Embryonic facial prominence (tissue), 1 donor: Measurements from ENCODE around the gene PLCB4.

Experiments used
- DNase-seq: peaks from one replicate; pipeline ENCODE4 v3.0.0-alpha.2; 2016; ENCODE audit errors: extremely low spot score

The PLCB4 gene

DNA sequence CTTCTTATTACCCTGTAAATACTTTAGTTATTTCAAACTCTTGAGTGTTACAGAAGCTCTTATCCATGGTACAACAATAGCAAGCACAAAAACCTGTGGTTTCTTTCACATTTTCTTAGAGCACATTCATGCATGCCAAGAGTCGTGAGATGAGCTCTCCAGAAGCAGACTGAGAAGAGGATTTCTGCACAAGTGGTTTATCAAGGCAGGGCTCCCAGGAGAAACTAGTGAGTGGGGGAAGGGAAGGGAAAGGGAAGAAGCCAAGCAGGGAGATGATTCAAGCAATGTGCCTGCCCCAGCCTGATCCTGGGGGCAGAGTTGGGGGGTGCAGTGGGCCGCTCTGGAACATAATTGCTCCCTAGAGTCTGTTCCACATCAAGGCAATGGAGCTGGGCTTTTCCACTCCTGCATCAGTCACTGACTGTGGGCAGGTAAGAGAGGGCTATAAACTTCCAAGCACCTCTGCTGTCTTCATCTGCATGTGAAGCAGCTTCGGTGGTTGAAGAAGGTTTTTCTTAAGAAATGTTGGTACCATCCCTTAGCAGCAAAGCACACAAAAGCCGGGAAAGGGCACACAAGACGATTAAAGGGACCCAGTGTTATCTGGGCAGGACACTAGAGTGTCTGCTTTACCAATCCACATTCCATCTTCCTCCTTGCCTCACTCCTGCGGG is 152.1 kb downstream of the PLCB4 start:
- DNase-seq: no peak

DNA sequence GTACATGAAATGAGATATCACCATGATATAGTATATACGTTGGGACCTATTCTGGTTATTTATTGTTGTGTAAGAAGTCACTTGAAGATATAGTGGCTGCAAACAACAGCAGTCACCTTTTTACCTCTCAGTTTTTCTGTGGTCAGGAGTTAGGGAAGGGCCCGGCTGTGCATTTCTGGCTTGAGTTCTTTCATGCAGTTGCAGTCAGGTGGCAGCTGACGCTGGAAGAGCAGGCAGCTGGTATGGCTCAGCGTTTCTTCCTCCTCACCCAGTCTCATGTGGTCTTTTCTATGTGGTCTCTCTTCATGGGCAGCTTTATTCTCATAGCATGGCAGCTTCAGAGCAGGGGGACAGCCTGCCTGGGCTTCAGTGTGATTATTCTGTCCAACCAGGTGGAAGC is 154.4 kb downstream of the PLCB4 start:
- DNase-seq: no peak

DNA sequence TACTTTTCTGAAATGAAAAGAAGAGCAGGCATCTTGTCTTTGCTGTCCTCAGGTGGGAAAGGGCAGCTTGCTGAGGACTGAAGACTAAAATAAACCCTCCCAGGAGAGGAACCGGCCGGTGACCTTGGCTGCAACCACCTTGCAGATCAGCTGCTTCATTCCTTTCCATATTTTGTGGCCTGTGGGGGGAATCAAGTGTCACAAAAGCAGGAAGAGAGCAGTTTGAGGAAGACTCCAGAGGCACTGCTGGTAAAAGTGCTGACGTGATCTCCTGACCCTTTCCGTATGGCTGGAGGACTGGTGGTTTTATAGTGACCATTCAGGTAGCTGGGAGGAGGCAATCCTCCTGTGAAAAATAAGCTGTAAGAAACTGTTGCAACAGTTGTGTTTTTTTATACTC is 157.0 kb downstream of the PLCB4 start:
- DNase-seq: no peak

DNA sequence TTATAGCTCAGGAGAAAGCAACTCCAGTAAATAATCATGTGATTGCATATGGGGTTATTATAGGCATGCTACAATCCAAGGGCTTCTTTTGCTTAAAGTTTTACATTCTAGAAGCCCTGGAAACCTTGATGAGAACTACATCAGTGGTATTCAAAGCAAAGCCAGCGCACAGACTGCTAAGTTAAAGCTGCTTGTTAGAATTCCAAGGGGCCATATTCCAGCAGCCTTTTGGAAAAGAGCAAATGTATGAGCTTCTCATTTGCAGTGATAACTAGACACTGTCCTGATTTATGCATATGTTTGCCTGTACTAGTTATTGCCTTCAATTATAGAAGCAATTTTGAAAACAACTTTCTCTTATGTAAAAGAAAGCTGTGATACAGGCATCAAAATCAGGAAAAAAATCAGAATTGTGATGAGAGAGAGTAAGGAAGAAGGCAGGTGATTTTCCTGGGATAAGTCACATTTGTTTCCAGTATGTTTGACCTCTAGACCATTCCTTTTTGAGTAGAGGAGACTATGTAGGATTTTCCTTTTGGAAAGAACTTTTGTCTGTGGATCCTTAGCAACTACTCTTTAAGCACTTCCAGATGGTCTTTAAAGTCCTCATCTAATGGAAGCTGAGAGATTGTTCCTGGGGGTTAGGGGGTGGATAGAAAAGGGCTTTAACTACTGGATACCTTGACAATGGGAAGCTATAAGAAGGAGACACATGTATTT is 159.2 kb downstream of the PLCB4 start:
- no peak for DNase-seq

DNA sequence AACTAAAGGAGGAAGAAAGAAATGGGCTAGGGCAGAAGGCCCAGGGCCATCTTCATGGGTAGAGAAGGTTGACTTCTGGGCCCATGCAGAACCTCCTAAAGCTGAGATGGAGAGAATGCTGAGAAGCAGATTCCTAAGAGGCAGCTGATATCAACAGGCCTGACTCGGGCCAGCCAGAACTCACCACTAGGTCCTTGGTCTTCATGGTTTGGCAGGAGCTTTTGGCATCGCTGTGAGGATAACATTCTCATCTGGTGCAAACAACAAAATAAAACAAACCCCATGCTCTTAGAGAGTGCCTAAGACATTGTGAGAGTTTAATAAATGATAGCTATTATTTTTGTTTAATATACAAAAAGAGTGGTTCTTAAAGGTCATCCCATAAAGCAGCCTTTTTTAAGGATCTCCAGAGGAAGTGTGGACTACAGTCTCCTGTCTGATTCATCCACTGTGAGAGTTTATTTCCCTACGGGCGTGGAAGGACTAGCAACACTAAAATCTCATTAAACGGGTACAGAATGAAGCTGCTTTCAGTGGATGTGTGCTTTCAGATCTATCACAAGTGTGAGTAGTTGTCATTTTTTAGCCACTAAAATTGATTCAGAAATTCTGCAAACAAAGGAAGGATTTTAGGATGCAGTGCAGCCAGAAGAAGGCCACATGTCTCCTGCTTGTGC is 160.0 kb downstream of the PLCB4 start:
- no peak for DNase-seq

DNA sequence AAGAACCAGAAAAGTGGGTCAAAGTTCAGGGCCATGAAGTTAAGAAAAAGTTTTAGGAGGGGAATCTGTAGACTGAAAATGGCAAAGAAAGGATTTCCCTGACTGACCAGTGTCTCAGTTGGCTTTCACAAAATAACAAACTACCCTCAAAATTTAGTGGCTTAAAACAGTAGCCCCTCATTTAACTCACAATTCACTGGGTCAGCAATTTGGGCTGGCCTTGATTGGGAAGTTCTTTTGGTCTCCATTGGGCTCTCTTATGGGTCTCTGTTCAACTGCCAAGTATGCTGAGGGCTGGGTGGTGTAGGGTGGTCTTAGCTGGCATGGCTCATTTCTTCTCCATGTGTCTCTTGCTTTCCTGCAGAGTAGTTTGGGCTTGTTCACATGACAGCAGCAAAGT is 161.5 kb downstream of the PLCB4 start:
- no peak for DNase-seq

DNA sequence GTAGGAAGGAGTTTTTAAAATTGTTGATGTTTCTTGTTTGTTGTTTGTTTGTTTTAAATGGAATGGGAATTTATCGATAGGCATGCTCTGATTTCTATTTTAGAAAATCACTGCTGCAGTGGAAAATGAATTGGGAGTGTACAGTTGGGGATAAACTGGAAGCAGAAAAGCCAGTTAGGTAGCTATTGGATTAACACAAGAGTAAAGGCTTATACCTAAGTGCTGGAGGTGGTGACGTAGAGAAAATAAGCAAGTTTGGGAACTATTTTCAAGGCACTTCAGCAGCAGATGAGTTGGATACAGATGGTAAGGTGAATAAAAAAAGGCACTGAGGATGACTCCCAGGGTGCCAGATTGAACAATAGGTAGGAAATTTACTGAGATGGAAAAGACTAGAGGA is 164.9 kb downstream of the PLCB4 start:
- no peak for DNase-seq

DNA sequence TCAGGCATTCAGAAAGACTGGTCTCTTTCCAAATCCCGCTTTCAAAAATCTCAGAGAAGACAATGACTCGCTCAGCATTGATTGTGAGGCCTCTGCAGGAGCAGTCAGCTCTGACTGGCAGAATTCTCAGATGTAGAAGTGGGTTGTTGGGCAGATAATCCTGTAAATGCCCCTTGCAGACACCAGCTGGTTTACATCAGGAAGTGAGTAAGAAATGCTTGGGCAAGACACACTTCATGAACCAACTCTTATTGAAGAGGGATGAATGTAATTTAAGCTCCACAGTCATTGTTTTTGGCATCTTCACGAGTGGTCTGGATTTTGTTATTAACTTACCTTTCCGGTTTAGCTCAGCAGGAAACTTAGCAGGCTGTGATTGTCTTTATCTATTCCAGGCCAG is 166.6 kb downstream of the PLCB4 start:
- no peak for DNase-seq

DNA sequence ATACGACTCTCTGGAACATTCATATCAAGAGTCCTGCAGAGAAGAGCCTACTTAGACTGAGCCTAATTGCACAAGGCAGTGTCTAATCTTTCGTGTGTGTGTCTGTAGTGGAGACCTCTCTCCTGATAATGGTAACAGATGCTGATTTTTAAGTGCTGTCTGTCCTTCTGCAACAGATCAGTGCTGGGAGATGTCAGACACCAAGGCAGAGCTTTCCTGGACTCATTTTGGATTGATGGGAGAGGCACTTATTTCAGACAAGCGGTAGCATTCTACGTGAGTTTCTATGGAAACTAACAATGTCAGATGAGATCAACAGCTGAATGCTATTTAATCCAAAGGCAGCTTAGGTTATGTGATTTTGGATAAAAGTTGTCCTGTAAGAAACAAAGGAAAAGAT is 167.6 kb downstream of the PLCB4 start:
- no peak for DNase-seq

DNA sequence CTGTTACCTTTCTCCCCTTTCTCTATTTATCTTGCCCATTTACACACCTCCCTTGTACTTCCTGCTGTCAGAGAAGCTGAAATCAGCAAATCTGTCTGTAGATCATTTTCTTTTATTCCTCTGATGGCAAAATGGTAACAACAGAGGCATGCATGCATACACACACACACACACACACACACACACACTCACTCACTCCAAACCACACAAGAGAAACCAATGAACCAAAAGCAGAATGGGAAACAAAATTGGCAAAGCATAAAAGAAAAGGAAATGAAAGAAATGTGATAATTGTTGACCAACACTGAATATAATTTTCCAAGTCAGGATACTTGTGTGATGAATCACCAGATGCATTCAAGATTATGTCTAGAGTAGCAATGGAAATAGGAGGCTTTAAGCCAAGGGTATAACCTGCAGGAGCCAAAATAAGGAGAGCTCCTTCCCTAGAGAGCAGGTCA is 172.4 kb downstream of the PLCB4 start:
- no peak for DNase-seq

DNA sequence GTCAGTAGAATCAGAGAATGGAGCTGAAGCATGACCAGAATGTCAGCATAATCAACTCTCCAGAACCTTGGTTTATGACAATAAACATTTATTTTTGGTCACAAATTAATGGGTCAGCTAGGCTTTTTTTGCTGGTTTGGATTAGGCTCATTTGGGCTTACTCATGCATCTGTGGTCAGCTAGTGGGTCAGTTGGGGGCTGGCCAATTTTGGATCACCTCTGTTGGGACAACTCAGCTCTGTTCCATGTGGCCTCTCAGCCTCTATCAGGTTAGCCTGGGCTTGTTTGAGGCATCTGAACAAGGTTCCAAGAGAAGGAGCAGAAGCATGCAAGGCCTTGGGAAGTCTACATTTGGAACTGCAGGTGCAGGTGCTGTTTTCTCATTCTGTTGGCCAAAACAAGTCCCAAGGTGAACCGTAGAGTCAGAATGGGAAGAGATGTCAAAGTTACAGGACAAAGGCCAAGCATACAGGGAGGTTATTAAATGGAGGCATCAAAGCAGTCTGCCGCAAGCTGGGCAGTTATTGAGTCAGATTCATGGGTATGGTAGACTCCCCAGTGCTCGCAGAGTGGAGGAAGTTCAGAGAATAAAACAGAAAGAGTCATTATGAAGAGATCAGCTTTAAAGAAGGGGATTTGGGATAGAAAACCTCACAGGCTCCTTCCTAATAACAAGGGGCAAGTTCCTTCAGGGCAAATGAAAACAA is 173.0 kb downstream of the PLCB4 start:
- DNase-seq: no peak

DNA sequence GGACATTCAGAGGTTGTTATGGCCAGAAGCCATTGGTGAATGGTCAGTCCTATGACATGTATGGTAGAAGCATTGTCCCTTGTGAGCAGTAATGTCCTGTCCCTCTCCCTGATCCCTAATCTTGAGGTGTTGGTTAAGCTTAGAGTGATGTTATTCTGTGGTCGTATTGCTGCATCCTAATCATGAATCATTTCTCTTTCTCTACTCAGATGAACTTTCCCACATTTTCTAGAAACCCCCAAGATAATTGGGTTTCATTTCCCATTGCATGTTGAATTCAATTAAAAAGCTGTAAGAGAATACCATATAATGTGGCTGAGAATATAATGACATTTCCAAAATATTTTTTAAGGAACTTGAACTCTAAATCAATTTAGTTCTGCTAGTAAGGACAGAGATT is 175.1 kb downstream of the PLCB4 start:
- DNase-seq: no peak

DNA sequence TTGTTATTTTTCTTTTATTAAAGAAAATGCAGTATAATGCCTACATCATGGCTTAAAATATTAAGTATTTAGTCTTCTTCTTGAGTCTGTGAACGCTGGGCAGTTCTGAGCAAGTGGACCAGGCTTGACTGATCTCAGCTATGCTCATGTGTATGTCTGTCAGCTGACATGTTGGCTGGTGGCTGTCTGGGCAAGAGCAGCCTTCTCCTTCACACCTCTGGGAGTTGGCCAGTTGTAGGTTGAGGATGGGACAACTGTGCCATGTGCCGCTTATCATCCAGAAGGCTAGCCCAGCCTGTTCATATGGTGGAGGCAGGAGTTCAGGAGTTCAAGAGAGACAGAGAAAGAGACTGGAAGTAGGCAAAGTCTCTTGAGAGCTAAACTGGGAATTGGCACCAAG is 175.9 kb downstream of the PLCB4 start:
- DNase-seq: no peak

DNA sequence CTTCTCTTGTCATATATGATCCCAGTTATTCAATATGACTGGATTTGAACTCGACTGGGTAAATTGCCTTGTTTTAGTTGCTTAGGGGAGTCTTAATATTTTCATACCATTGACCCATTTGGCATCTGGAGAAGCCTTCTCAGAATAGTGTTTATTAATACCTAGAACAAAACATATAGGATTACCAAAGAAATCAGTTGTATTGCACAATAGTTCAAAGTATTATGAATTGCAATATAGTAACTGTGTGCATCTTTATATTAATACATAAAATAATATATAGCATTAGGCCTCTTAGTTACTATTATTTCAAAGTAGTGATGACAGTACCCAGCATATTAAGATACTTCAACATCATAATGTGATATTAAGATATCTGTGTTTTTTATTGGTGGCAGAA is 177.8 kb downstream of the PLCB4 start:
- no peak for DNase-seq

DNA sequence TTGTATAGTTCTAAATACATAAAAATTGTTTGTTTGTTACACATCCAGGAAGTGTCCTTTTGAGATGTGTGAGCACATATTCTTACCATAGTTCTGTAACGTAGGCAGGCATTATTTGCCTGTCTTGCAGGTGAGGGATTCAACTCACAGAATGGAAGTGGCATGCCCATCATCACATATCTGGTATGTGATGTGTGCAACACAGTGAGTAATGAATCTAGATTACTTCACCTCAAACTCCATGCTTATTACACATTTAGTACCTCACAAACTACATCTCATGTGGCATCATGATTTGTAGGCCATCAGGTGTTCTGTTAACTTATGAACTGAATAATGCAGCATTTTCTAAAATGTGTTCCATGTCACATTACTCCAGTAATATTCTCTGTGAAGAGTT is 181.6 kb downstream of the PLCB4 start:
- no peak for DNase-seq

DNA sequence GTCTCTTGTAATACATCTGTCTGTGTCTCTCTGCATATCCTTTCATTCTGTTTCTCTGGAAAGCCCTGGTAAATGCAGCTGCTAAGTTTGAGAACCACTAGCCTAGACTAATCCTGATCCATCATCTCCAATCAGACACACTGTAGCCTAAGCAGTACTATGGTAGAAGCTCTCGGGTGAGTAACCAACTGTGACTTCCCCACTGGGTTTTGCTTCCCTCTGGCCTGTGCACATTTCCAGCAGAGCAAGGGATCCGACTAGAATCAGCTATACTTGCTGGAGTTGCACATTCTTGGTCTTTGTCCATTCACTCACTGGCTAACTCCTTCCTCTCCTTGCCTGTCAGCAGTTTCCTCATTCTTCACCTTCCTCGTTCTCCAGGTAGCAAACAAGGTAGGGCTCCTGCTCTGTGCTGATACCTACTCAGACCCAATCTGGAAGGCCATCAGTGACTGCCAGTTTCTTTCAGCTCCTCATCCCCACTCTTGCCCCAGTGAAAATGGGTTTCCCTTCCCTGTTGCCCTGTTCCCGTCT is 184.2 kb downstream of the PLCB4 start:
- DNase-seq: no peak

DNA sequence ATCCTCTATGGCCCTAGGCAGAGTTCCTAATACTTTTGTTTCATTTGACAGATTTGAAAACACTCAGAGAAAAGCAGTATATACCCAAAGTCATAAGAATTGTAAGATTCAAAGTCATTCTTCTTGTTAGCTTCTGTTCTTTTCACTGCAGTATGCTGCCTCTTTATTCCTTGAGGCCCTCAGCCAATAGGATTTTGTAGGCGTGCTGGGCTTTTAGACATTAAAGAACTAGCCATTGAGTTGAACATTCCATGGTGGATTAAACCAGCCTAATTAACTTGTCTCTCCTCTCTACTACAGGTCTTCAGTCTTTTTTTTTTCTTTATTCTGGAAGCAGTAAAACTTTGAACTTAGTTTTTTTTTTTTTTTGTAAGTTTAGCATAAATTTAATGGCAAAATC is 186.3 kb downstream of the PLCB4 start:
- no peak for DNase-seq

DNA sequence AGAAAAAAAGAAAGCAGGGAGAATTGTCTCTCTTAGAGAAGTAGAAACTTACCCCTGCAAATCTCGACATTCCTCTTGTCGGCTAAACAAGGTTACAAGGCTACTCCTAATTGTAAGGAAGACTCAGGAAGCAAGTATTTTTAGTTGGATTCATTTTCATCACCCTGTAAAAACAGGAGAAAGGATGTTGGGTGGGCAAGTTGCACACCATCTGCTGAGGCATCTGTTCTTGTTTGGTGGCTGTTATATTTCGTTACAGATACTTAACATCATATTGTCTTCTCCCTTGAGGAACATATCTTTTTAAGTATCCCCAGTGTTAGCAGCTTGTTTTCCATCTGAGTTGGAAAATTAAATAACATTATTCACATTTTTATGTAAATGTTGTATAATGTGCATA is 187.5 kb downstream of the PLCB4 start:
- no peak for DNase-seq

DNA sequence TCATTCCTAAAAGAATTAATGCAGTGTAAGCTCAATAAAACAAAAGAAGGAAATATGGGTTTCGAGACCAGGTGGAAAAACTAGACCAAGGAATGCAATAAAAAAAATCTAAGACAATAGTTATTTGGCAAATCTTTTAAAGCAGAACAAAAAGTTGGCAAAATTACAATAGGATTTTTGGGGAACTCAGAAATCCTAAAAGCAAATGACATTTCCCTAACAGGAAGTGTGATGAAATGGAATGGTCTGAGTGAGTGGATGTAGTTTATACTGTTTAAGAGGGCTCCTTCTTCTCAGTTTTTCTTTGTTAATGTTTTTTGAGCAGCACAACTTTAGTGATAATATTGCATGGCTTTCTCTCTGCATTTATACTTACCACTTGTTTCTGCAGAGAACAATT is 190.0 kb downstream of the PLCB4 start:
- no peak for DNase-seq

DNA sequence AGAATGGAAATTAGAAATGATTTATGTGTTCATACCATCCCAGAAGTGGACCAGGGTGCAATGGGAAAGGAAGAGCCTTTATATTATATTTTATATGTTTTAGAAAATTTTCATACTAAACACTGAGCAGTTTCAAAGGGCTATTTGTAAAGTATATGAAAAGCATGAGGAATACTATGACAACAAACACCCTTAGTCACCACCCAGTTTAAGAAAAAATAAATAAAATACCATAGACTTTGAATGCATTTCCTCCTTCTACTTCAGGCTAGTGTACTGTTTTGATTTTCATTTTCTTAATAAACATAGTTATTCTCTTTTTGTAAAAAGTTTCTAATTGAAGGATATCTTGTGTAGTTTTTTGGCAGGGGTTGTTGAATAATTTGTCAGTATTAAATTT is 191.1 kb downstream of the PLCB4 start:
- DNase-seq: no peak

DNA sequence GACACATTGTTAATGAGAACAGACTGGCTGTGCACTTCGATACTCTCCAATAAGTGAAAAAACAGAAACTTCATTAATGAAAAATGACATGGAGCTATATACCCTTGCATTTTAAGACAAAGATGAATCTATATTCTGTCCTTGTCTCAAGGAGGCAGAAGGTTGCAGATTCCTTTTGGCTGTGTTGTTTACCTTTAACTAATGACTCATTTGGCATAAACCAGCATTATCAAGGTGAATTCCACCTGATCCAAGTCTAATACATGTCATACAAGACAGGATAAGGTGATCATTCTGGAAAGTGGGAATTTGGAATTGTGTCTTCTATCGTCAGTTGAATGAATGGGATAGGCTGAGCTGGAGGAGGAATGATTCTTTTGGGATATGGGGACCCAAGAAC is 192.9 kb downstream of the PLCB4 start:
- no peak for DNase-seq

DNA sequence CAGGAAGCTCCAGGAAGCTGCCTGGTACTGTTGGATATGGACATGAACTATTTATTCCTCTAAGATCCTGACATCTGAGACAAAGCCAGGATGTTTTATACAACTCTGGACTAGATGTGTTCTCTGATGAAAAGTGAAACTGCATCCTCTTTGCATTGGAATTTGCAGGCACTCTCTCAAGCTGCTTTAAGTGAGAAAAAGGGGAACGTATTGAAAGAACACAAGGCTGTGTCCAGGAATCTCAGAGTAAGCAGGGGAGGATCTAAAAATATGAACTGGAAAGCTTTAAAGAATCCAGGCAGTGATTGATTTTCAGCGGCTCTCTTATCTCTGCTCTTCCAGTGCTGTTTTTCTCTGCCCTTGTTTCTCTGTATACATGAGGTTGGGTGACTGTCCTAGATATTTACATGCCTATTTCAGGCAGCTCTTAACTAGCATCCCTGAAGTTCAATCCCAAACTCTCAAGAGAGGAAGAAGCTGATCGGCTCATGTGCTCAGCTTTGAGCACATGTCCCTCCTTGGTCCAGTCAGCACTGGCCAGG is 193.8 kb downstream of the PLCB4 start:
- DNase-seq: no peak
